ENCODE data around the gene DTHD1.

GRCh38 chr4:36242629-36243354, 38.6 kb upstream of the DTHD1 start:
- TF ChIP-seq ZSCAN29 (IDR thresholded peaks at IDR 0.05), result no peak
- TF ChIP-seq POLR2AphosphoS5 (IDR thresholded peaks at IDR 0.05; ENCODE audit: low read length), result no peak
